Measurements from ENCODE around the gene OR2K2. TPM values are rescaled to one million over a fixed set of nuclear protein-coding genes. Genes with fewer than 3 reads are reported as not detected.
"Not testable (repeated sequence)": the region's sequence is repeated elsewhere in the genome, so short reads cannot be mapped to it uniquely, and the experiment has no call there.

The OR2K2 gene
- total RNA-seq, 1 donor from 2014 or later: not detected

DNA sequence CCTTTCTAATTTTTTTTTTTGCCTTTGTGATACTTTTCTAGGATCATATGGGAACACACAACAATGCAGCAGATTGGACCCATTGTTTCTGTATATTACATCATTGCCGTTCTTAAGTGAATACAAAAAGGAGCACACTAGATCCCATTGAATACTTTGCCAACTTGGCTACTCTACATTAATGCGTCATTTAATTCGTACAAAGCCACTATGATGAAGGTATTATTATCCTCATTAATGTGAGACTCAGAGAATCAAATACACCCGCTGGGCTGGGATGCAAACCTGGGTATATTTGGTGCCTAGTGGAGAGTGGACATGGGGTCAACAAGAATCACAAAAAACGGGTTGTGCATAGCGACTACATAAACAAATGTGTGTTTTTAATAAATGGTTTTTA, 31.9 kb downstream of the OR2K2 start:
- TF ChIP-seq CTCF (conservative IDR thresholded peaks at IDR 0.05; ENCODE audit: low read depth, low read length): no peak
- DNase-seq (ENCODE audit: low read depth): no peak
- H3K4me3 ChIP-seq (ENCODE audit: low read depth, low read length): no peak overlapping the region

GRCh38 chr9:111297066-111297824, 32.8 kb downstream of the OR2K2 start:
- no peak for TF ChIP-seq CTCF (conservative IDR thresholded peaks at IDR 0.05; ENCODE audit: low read depth, low read length)

GRCh38 chr9:111294691-111295451, 35.2 kb downstream of the OR2K2 start:
- no peak for TF ChIP-seq CTCF (conservative IDR thresholded peaks at IDR 0.05; ENCODE audit: low read depth, low read length)
- no peak for DNase-seq (ENCODE audit: low read depth)
- no peak overlapping the region for H3K4me3 ChIP-seq (ENCODE audit: low read depth, low read length)

More at GRCh38 chr9:111297066-111297824, 32.8 kb downstream of the OR2K2 start:
- H3K4me3 ChIP-seq (ENCODE audit: low read depth, low read length): no peak overlapping the region
- DNase-seq (ENCODE audit: low read depth): no peak

GRCh38 chr9:111287127-111287526, 42.9 kb downstream of the OR2K2 start:
- TF ChIP-seq CTCF (conservative IDR thresholded peaks at IDR 0.05; ENCODE audit: low read depth, low read length): no peak
- H3K4me3 ChIP-seq (ENCODE audit: low read depth, low read length): no peak overlapping the region
- DNase-seq (ENCODE audit: low read depth): peak; percentile 49

DNA sequence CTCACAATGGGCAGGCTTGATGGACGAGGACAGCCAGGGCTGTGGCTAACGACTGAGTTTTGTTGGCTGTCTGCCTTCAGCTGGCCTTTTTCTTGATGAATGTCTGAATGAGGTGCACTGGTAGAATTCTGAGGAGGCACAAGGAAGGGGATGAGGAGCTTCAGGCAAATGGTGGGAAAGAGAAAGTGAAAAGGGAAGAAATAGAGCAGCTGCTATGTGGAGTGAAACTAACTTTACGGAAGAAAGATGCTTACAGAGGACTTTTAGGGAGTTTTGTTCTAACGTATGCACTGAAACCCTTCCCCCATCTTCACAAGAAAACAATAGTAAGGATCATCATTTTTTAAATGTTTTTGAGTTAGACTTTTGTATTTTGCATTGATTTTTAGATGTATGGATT, 45.3 kb downstream of the OR2K2 start:
- DNase-seq (ENCODE audit: low read depth): no peak
- no peak overlapping the region for H3K4me3 ChIP-seq (ENCODE audit: low read depth, low read length)
- TF ChIP-seq CTCF (conservative IDR thresholded peaks at IDR 0.05; ENCODE audit: low read depth, low read length): no peak

- TF ChIP-seq CTCF (conservative IDR thresholded peaks at IDR 0.05; ENCODE audit: low read depth, low read length): no peak
- DNase-seq (ENCODE audit: low read depth): no peak
- no peak overlapping the region for H3K4me3 ChIP-seq (ENCODE audit: low read depth, low read length)
Observed at GRCh38 chr9:111282845-111283244, 47.2 kb downstream of the OR2K2 start.

DNA sequence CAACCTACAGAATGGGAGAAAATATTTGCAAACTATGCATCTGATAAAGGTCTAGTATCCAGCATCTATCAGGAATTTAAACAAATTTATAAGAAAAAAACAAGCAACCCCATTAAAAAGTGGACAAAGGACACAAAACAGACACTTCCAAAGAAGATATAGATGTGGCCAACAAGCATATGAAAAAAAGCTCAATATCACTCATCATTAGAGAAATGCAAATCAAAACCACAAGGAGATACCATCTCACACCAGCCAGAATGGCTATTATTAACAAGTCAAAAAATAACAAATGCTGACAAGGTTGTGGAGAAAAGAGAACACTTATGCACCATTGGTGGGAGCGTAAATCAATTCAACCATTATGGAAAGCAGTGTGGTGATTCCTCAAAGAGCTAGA, 49.2 kb downstream of the OR2K2 start:
- not testable (repeated sequence) for DNase-seq (ENCODE audit: low read depth); H3K4me3 ChIP-seq (ENCODE audit: low read depth, low read length)

Other genes starting within 250 kb of the OR2K2 start
- gene ECPAS, start 154.2 kb upstream of the OR2K2 start, total RNA-seq: 57.9 and 64.3 TPM in 2 replicates
- gene ZNF483, start 195.0 kb upstream of the OR2K2 start, total RNA-seq: 2.2 and 2.5 TPM in 2 replicates

All from epithelial cell of proximal tubule (primary cell).